HS-27A (cell line): Measurements from ENCODE around the gene FOXK1.
"Not testable (repeated sequence)": the region's sequence is repeated elsewhere in the genome, so short reads cannot be mapped to it uniquely, and the experiment has no call there.

Experiments used
- DNase-seq: peaks from one replicate; pipeline ENCODE4 v3.0.0-alpha.2; 2012; ENCODE audit warnings: low read depth, missing footprints

FOXK1 gene

DNA sequence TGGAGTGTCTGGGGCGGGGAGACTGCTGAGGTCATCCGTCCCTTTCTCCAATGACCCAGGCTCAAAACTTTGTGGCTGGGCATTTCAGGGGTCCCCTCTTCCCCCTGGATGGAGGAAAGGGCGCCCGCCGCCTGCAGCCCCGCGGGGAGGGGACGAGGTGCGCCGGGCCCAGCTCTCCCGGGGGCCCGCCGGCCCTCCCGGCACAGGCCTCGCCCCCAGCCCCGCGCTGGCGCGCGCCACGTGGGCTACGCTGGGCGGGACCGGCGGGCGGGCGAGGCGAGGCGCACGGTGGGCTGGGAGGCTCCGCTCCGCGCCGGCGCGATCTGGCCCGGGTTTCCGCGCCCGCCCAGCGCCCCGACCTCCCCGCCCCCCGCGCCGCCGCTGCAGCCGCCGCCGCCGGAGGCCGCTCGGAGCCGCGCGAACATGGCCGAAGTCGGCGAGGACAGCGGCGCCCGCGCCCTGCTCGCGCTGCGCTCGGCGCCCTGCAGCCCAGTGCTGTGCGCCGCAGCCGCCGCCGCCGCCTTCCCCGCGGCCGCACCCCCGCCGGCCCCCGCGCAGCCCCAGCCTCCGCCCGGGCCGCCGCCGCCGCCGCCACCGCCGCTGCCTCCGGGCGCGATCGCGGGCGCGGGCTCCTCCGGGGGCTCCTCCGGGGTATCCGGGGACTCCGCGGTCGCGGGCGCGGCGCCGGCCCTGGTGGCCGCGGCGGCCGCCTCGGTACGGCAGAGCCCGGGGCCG lies at the start of gene FOXK1:
FOXK1 (plus strand) TSS at position 410 of the 735 bp plus-strand sequence; CDS start at position 424, 14 bp downstream.
- DNase-seq, result no peak

DNA sequence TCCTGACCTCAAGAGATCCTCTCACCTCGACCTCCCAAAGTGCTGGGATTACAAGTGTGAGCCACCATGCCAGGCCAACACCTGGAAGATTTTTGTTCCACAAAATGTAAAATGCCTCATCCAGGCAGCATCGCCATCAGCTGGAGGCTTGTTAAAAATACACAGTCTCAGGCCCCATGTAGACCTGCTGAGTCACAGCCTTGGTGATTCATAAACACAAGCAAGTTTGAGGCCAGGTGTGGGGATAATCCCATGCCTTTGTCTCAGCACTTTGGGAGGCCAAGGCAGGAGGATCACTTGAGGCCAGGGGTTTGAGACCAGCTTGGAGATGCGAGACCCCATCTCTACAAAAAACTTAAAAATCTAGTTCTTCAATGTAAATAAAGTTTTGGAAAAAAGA lies 49.1 kb upstream of the FOXK1 start:
- DNase-seq, result no peak

DNA sequence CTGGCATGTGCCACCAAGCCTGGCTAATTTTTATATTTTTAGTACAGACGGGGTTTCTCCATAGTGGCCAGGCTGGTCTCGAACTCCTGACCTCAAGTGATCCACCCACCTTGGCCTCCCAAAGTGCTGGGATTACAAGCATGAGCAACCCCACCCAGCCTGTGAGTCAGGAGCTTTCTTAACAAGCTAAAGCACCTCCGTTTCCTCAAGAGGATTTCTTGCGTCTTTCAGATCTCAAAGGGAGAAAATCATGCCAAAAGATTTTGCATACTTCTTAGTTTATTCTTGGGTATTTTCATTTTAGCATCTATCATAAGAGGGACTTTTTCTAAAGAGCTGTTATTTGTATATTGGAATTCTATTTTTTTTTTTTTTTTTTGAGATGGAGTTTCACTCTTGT lies 47.9 kb upstream of the FOXK1 start:
- DNase-seq, result no peak

DNA sequence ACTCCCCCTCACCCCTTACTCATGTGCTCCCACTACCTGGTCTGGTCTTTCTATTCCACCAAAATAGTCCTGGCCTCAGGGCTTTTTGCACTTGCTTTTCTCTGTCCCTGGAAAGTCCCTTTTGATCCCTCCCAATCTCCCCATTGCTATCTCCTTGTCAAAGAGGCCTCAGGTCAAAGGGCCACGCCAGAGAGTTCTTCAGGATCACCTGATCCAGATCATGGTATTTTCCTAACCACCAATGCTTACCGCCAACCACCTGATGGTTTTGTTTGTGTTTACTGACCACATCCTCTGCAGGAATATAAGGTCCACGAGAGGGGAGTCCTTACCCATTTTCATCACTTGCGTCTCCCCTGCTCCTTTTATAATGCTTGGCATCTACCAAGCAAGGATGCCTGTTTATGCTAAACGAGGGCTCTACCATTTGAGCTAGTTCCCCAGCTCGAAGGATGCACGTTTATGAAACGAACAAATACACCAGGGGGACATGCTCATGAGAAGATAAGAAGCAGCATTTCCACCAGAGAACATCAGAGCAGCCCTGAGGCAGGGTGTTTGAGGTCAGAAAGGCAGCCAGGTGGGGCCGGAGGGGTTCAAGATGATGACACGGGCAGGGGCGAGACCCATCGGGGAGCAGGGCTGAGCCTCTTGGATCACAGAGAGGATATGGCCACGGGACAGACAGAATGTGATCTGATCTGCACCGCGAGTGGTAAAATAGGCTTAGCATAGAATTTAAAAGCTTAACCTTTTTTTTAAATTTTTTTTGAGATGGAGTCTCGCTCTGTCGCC lies 43.1 kb upstream of the FOXK1 start:
- no peak for DNase-seq

DNA sequence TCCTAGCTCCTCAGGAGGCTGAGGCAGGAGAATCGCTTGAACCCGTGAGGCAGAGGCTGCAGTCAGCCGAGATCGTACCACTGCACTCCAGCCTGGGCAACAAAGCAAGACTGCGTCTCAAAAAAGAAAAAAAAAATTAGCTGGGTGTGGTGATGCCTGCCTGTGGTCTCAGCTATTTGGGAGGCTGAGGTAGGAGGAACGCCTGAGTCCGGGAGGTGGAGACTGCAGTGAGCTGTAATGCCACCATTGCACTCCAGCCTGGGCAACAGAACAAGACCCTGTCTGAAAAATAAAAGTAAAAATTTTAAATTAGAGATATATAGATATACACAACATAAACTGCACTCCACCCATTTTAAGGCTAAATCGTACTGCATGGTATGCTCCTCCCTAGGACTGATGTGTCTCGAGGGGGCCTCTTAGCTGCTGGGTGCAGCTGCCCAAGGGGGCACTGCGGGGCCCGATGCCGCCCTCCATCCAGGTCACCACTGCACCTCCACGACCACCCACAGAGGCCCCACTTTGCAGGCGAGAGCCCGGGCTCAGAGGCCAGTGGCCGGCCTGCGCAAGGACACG lies 40.9 kb upstream of the FOXK1 start:
- DNase-seq, result peak; percentile 22

DNA sequence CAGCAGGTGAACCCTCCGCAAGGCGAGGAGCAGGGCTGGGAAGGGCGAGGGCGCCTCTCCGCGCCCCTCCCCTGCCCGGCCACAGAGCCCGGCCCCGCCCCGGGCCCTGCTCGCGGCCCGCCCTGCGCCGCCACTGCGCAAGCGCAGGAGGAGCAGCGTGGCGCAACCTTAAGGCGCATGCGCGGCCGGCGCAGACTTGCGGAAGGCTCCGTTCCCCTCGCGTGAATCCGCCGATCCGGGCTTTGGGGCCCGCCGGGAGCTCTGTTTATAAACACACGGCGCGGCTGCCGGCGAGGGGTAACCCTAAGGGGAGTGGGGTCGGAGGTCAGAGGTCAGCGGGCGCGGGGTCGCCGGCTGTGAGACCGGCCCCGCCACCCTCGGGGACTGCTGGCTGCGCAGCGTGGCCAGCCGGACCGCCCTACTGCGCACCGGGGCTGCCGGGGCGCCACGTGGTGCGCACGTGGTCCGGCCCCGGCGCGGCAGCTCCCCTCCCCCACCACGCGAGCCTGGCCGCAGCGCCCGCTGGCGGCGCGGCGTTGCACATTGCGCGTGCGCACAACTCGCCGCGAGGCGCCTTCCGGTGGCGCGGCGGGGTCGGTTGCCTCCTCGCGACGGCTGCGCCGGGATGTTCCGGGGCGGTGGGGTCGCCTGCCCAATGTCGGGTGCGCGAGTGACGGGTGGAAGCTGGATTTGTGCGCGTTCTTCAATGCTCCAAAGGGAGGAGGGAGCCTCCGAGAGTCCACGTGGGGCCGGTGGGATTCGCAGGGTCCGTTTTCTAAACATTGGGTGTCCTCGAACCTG lies 40.2 kb upstream of the FOXK1 start:
- peak; percentile 63 for DNase-seq

DNA sequence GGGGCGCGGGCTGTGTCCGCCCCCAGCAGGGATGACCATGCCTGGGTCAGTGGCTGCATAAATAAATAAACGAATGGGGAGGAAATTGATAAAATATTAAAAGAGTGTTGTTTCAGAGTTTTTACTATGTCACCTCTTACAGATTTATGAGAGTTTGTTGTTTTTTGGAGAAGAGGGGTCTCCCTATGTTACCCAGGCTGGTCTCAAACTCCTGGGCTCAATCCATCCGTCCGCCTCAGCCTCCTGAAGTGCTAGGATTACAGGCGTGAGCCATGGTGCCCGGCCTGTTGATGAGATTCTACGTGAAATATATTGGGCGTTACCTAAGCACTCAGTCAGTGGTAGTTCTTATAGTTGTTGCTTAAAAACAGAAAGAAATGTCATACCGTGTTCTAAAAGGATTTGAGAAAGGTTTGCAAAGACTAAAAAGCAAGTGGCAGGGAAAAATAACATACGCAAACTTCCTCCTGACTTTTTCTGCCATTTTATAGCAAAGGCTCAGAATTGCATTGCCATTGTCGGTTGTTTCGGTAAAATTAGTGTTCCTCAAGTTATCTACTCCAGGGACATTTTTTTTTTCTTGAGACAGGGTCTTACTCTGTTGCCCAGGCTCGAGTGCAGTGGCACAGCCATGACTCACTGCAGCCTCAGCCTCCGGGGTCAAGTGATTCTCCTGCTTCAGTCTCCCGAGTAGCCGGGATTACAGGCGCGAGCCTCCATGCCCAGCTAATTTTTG lies 39.5 kb upstream of the FOXK1 start:
- DNase-seq, result no peak

DNA sequence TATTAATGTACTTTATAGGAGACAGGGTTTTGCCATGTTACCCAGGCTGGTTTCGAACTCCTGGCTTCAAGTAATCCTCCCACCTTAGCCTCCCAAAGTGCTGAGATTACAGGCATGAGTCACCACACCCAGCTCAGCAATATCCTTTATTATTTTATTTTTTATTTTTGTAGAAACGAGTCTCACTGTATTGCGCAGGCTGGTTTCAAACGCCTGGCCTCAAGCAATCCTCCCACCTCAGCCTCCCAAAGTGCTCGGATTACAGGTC lies 39.0 kb upstream of the FOXK1 start:
- not testable (repeated sequence) for DNase-seq

DNA sequence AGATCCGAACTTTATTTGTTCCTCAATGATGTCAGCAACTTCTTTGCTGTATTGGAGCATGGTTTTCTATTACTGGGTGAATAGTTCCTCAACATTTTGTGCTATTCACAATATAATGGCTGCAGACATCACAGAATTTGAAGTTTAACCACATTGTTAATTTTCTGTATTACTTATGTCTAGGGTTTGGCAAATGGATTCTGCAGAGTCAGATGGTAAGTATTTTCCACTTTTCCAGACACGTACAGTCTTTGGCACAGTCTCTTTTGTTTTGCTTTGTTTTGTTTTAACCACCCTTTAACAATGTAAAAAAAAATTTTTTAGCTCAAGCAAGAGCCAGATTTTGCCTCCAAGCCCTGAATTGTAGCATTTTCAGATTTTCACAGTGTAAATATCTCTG lies 36.8 kb upstream of the FOXK1 start:
- DNase-seq, result no peak

DNA sequence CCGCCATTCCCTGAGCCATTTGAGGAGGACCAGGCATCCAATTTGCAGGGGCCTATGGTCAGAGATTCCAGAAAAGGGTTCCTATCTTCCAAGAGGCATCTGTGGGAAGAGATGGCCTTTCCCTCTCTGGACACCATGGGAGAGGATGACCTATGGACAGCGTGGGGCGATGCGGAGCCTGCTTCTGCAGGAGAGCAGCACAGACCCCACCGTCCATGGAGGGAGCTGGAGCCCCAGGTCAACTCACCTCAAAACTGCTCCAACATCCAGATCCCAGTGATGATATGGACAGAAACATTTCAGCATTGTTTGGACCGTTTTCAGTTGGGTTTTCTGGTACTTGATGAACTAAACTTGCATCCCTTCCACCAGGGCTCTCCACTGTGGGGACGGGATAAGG lies 34.0 kb upstream of the FOXK1 start:
- no peak for DNase-seq

DNA sequence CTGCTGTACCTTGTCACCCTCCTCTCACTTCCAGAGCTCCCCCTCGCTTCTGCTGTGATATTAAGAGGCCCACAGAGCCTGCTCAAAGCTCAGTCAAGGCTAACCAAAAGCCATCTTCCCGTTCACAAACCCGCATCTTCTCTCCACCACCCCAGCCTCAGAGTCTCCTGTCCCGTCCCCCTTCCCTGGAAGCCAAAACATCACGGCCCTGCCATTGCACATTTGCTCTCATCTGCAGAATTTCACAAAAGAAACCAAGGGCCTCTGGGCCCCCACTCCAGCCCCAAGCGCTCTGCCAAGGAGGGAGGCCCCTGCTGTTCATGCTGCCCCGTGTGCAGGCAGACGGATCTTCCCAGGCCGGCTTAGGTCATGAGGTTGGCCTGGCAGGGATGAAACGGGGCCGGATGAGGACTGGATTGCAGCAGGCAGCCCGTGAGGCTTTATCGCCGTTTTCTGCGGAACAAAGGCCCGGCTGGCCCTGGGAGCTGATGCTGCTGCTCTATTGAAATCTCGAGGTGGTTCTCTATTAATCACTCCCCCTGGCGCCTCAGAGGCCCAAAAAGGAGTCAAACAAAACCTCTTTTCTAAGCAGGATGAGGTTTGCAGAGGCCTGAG lies 31.6 kb upstream of the FOXK1 start:
- no peak for DNase-seq

DNA sequence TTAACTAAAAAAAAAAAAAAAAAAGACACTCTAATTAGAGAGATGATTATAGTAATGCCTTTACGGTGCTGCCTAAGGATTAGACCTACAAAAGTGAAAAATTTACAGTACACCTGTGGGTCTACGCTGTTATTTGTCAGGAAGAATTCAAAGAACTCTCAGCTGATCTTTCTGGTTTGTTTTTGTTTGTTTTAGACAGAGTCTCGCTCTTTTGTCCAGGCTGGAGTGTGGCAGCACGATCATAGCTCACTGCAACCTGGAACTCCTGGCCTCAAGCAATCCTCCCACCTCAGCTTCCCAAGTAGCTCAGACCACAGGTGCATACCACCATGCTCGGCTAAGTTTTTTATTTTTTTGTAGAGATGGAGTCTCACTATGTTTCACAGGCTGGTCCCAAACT lies 28.3 kb upstream of the FOXK1 start:
- no peak for DNase-seq

DNA sequence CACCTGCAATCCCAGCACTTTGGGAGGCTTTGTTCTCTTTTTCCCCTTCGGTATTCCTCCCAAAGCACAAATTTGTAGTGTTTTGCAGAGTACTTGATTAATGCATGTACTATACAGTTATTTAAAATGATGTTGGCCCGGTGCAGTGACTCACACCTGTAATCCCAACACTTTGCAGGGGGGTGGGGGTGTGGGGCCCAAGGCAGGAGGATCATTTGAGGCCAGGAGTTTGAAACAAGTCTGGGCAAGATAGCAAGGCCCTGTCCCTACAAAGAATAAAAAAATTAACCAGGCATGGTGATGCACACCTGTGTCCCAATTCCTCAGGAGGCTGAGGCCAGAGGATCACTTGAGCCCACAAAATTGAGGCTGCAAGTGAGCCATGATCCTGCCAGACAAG lies 26.8 kb upstream of the FOXK1 start:
- no peak for DNase-seq

DNA sequence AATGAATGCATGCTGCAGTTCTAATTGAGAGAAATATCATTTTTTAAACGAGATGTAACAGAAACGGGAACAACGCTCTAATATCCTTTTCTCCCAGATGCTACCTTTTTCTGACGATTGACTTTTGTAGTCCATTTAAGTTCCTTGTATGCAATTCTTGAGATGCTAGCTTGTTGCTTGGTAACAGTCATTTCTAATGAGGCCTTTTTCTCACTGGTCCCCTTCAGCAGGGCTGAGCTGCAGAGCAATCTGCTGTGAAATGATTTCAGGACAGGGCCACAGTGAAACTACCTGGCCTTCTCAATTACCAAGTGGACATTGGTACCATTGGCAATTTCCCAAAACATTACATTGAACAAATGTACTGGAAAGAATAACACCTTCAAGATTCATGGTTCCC lies 26.2 kb upstream of the FOXK1 start:
- no peak for DNase-seq

DNA sequence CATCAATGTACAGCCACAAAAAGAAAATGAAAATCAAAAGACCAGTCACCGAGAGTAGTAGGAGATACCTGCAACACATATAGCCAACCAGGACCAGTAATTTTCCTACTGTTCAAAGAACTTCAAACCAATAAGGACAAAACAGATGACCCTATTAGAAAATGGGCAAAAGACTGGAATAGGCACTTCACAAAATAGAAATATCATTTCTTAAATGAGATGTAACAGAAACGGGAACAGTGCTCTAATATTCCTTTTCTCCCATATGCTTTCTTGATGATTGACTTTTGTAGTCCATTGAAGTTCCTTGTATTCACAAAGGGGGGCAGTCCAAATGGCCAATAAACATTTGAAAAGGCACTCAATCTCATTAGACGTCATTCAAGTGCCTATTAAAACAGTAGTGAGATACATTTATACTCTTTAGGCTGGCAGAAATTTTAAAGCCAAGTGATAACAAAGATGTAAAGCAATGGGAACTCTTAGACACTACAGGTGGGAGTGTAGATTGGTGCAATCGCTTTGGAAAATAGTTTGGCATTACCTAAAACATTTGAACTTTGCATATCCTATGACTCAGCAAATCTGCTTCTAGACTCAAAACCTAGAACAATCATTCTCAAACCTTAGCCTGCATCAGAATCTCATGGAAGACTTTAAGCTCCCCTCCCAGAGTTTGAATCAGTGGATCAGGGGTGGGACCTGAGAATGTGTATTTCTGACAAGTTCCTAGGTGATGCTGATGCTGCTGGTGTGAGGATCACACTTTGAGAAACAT lies 24.3 kb upstream of the FOXK1 start:
- no peak for DNase-seq

DNA sequence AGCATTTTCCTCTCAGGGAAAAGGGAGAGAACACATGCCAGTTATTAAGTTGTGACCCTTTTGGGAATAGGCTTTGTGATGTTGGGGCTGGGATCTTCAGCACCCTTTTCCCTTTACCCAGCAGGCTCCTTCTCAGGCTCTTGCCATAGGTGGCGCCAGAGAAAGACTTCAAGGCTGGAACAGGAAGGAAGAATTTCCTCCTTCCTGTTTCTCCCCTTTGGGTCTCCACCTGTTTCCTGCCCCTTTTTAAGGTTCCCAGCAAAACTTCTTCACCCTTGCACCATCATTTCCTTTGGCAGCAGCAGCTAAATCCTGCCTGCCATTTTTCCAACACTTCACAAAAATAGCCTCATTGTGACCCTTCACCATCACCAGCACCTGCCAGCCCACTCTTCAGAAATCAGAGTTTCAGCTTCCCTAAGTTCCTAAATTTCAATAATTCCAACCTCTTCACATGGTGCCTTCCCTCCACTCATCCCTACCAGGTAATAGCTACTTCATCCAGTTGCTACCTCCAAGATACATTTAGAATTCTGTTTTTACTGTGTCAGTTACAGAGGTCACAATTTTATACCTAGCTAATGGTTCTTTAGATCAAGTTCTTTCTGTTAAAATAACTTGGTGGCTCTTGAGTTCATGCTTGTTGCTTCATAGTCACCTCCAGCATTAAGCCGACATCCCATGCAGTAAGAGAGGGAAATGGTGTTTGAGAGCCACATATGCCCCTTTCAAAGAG lies 22.4 kb upstream of the FOXK1 start:
- no peak for DNase-seq

DNA sequence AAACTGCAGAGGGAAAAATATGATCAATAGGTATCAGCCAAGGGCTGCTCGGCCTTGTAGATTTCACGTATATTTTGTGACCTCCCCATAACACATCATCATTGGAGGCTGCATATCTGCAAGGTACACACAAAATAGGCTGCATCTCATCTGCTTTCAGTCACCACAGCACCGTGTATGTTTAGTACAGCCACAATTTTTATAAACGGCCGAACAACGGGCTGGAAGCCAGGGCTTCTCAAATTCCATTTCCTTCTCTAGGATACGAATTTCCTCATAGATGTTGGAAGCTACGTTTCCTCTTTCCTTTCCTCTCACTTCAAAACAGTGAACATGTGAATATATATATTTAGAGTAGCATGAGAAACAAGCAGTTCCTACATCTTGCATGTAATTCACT lies 20.2 kb upstream of the FOXK1 start:
- DNase-seq, result no peak

DNA sequence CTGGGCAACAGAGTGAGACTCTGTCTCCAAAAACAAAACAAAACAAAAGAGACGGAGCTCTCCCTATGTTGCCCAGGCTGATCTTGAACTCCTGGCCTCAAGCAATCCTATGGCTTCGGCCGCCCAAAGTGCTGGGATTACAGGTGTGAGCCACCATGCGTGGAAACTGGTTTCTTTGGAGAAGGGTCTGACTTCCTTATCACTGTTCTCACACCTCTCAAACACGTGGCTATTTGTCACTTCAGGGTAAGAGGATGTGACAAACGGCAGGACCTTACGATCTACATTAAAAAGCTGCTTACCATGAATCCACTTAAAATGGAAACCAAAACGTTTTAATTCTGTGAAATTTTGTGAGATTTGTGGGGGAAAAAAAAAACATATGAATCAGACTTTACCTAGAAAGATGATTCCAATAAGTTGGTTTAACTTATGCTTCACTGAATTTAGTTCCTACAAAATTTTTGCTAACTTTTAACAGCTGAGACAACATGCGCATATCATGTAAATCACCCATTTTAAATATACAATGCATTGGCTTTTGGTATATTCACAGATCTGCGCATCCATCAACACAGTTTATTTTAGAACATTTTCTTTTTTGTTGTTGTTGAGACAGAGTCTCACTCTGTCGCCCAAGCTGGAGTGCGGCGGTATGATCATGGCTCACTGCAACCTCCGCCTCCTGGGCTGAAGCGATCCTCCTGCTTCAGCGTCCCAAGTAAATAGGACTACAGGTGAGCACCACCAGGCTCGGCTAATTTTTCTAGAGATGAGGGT lies 18.7 kb upstream of the FOXK1 start:
- no peak for DNase-seq

DNA sequence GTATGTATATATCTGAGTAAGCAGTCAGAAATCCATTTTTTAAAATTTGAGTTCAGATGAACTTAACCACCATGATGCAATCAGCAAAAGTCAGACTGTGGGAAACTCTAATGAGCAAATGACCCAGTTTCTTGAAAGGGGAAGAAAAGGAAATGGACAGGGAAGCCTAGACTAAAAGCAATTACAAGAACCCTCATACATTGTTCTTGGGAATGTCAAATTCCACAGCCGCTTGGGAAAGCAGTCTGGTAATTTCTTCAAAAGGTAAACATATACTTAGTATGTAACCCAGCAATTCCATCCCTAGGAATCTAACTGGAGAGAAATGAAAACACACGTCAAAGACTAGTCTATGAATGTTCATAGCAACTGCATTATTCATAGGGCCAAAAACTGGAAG lies 16.4 kb upstream of the FOXK1 start:
- peak; percentile 74 for DNase-seq
